Measurements from ENCODE around the gene ST6GALNAC3.

The ST6GALNAC3 gene

DNA sequence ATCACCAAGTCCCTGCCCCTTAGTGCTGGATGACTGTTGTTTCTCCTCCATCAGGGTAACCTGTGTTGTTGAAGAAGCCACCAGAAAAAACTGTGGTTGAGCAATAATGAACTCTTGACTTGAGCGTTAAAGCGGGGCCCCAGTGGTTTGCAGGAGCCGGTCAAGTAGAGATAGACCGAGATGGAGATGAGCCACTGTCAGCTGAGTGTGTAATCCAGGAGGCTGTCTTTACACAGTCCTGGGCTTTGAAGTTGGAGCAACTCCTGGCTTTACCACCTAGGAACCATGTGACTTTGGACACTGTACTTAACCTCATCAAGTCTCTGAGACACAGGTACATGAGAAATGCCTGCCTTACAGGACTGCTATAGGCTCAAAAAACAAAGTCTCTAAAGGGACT, 158.1 kb downstream of the ST6GALNAC3 start:
- no peaks in the 10 kb centered on the region for H4K20me1 ChIP-seq (ENCODE audit: control insufficient read depth, insufficient read depth, low read depth, low read length)
- no peak for TF ChIP-seq EZH2phosphoT487 (IDR thresholded peaks at IDR 0.05; ENCODE audit: borderline replicate concordance, low read length)
- TF ChIP-seq, protein P1, sequence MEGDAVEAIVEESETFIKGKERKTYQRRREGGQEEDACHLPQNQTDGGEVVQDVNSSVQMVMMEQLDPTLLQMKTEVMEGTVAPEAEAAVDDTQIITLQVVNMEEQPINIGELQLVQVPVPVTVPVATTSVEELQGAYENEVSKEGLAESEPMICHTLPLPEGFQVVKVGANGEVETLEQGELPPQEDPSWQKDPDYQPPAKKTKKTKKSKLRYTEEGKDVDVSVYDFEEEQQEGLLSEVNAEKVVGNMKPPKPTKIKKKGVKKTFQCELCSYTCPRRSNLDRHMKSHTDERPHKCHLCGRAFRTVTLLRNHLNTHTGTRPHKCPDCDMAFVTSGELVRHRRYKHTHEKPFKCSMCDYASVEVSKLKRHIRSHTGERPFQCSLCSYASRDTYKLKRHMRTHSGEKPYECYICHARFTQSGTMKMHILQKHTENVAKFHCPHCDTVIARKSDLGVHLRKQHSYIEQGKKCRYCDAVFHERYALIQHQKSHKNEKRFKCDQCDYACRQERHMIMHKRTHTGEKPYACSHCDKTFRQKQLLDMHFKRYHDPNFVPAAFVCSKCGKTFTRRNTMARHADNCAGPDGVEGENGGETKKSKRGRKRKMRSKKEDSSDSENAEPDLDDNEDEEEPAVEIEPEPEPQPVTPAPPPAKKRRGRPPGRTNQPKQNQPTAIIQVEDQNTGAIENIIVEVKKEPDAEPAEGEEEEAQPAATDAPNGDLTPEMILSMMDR (IDR thresholded peaks at IDR 0.05; ENCODE audit: low read depth, low read length, poor library complexity, severe bottlenecking): no peak
- H3K4me1 ChIP-seq (ENCODE audit: control insufficient read depth, low read length): no peaks in the 10 kb centered on the region

DNA sequence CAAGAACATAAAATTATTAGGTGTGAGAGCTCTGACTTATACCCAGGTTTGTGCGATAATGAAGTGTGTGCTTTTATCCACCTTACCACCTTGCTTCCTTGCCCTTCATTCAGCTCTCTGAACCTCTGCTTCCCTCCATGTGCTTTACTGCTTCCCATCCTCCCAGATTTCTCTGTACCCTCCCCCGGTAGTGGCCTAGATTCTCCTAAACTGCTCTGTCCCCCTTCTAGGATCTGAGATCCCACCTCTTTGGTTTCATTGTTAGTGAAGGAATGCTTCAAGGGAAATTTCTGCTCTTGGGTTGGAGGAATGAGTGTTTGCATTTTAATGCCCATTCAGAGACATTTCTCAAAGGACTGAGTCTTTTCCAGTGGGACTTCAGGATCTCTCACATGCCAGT, 159.5 kb downstream of the ST6GALNAC3 start:
- H3K4me1 ChIP-seq (ENCODE audit: control insufficient read depth, low read length): no peaks in the 10 kb centered on the region
- no peaks in the 10 kb centered on the region for H3K9me3 ChIP-seq (ENCODE audit: control insufficient read depth, insufficient read depth, low read length)
- TF ChIP-seq, protein P1 (IDR thresholded peaks at IDR 0.05; ENCODE audit: low read depth, low read length, poor library complexity, severe bottlenecking): no peak
- no peak for TF ChIP-seq EZH2phosphoT487 (IDR thresholded peaks at IDR 0.05; ENCODE audit: borderline replicate concordance, low read length)
- no peaks in the 10 kb centered on the region for H3K36me3 ChIP-seq (ENCODE audit: control insufficient read depth, low read length)
- H3K79me2 ChIP-seq (ENCODE audit: control insufficient read depth, low read length): no peaks in the 10 kb centered on the region
- H3F3A ChIP-seq (ENCODE audit: control insufficient read depth, insufficient read depth): no peaks in the 10 kb centered on the region
- no peak overlapping the region for H3K27ac ChIP-seq (ENCODE audit: low read depth, low read length)
- H3K9me2 ChIP-seq (replicated peaks; ENCODE audit: control insufficient read depth, low read length): no peaks in the 10 kb centered on the region
- H3K4me2 ChIP-seq (ENCODE audit: low read length): no peak overlapping the region
- no peaks in the 10 kb centered on the region for H4K20me1 ChIP-seq (ENCODE audit: control insufficient read depth, insufficient read depth, low read depth, low read length)
- H3K27me3 ChIP-seq (ENCODE audit: control insufficient read depth, low read length): no peaks in the 10 kb centered on the region
- H3K4me3 ChIP-seq (ENCODE audit: low read length): no peak overlapping the region

More for the DNA sequence above, 158.1 kb downstream of the ST6GALNAC3 start:
- H3K9me2 ChIP-seq (replicated peaks; ENCODE audit: control insufficient read depth, low read length): no peaks in the 10 kb centered on the region
- H3K36me3 ChIP-seq (ENCODE audit: control insufficient read depth, low read length): no peaks in the 10 kb centered on the region
- H3K27ac ChIP-seq (ENCODE audit: low read depth, low read length): no peak overlapping the region
- H3K79me2 ChIP-seq (ENCODE audit: control insufficient read depth, low read length): no peaks in the 10 kb centered on the region
- H3K27me3 ChIP-seq (ENCODE audit: control insufficient read depth, low read length): no peaks in the 10 kb centered on the region
- no peaks in the 10 kb centered on the region for H3K9me3 ChIP-seq (ENCODE audit: control insufficient read depth, insufficient read depth, low read length)
- no peak overlapping the region for H3K4me2 ChIP-seq (ENCODE audit: low read length)
- no peaks in the 10 kb centered on the region for H3F3A ChIP-seq (ENCODE audit: control insufficient read depth, insufficient read depth)
- no peak overlapping the region for H3K4me3 ChIP-seq (ENCODE audit: low read length)

DNA sequence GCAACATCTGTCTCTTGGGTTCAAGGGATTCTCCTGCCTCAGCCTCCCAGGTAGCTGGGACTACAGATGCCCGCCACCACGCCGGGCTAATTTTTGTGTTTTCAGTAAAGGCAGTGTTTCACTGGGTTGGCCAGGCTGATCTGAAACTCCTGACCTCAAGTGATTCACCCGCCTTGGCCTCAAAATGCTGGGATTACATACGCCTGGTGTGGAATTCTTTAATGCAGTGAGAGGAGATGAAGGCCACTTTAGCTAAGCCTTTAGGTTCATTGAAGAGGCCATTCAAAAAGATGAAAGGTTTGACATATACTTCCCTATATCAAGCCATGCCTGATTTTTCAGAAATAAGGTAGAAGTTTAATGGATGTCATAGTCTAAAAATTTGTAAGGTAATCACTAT, 162.7 kb downstream of the ST6GALNAC3 start:
- Histone ChIP-seq H3F3A (ENCODE audit: control insufficient read depth, insufficient read depth) (no peaks in the 10 kb centered on the region), H3K27ac (ENCODE audit: low read depth, low read length) (no peak overlapping the region), H3K9me2 (replicated peaks; ENCODE audit: control insufficient read depth, low read length) (no peaks in the 10 kb centered on the region), H3K79me2 (ENCODE audit: control insufficient read depth, low read length) (no peaks in the 10 kb centered on the region), H3K4me2 (ENCODE audit: low read length) (no peak overlapping the region), H4K20me1 (ENCODE audit: control insufficient read depth, insufficient read depth, low read depth, low read length) (no peaks in the 10 kb centered on the region), H3K9me3 (ENCODE audit: control insufficient read depth, insufficient read depth, low read length) (no peaks in the 10 kb centered on the region), H3K4me3 (ENCODE audit: low read length) (no peak overlapping the region), H3K36me3 (ENCODE audit: control insufficient read depth, low read length) (no peaks in the 10 kb centered on the region), H3K27me3 (ENCODE audit: control insufficient read depth, low read length) (no peaks in the 10 kb centered on the region), H3K4me1 (ENCODE audit: control insufficient read depth, low read length) (no peaks in the 10 kb centered on the region)
- no peak for TF ChIP-seq EZH2phosphoT487 (IDR thresholded peaks at IDR 0.05; ENCODE audit: borderline replicate concordance, low read length)
- TF ChIP-seq, protein P1 (IDR thresholded peaks at IDR 0.05; ENCODE audit: low read depth, low read length, poor library complexity, severe bottlenecking): no peak
